Stimulated activated naive CD8-positive, alpha-beta T cell treated with anti-CD3 and anti-CD28 coated beads, Interleukin-15, amount 100 ng/mL, for 72 hours (primary cell): ENCODE results near the gene DNM1.

Source experiments
- ATAC-seq: fragments of 150-1000 bp; cut with Tn5 transposase; 2 replicates; pipeline ENCODE4 v1.10.0; 2021; ENCODE audit warnings: mild to moderate bottlenecking, moderate library complexity
- DNase-seq, 2 donors: peaks; one replicate each; pipeline ENCODE4 v3.0.0; 2021 to 2022
- H3K27ac Mint-ChIP-seq, 2 donors: one replicate each; pipeline ENCODE4 v1.8.0; 2022; ENCODE audit warnings: mild to moderate bottlenecking in 2 of 2, mixed read lengths in 2 of 2, moderate library complexity in 2 of 2
- H3K27me3 Mint-ChIP-seq: one replicate; pipeline ENCODE4 v1.8.0; 2022; ENCODE audit warnings: mixed read lengths
- H3K4me1 Mint-ChIP-seq: one replicate; pipeline ENCODE4 v1.8.0; 2022; ENCODE audit warnings: mild to moderate bottlenecking, mixed read lengths
- H3K4me3 Mint-ChIP-seq, 2 donors: one replicate each; pipeline ENCODE4 v1.8.0; 2022; ENCODE audit warnings: mild to moderate bottlenecking in 2 of 2, mixed read lengths in 2 of 2, moderate library complexity in 1 of 2
- H3K9me3 Mint-ChIP-seq, 2 donors: one replicate each; pipeline ENCODE4 v1.8.0; 2022; ENCODE audit warnings: mixed read lengths in 2 of 2

DNM1 gene

DNA sequence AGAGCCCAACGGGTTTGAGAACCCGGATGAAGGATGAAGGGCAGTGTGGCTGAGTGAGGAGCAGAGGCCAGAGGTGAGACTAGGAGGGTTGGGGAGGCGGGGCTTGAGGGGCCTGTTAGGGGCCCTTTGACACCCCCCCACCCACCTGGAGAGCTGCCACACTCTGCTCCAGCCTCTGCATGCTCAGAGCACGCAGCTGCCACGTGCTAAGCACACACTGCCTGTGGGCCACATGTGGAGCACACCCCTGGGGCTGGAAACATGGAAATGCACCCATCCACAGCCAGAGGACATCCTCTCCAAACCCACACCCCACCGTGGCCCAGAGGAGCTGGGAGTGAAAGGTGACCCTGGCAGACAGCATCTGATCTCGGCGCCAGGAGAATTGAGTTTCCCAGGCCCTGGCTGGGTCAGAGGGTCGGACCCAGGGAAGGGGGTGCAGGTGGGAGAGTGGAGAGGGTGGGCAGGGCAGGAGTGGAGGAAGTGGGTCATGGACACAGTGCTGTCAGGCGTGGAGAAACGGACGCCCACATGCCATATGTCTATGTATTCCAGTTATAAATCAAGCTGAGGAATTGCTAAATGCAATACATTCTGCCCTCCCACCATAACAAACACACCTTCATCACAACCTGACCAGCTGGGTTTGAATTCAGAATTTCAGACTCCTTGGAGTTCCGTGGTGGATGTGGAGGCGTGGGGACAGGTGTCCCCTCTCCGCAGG, 5.9 kb downstream of the DNM1 start:
- Mint-ChIP-seq H3K4me1 (peaks cover 5% of the 10 kb centered on the region), H3K4me3 (no peak overlapping the region), H3K9me3 (no peaks in the 10 kb centered on the region), H3K27ac (no peak overlapping the region), H3K27me3 (peaks cover 30% of the 10 kb centered on the region)
- DNase-seq (no peak), ATAC-seq (peak; percentile 29)

DNA sequence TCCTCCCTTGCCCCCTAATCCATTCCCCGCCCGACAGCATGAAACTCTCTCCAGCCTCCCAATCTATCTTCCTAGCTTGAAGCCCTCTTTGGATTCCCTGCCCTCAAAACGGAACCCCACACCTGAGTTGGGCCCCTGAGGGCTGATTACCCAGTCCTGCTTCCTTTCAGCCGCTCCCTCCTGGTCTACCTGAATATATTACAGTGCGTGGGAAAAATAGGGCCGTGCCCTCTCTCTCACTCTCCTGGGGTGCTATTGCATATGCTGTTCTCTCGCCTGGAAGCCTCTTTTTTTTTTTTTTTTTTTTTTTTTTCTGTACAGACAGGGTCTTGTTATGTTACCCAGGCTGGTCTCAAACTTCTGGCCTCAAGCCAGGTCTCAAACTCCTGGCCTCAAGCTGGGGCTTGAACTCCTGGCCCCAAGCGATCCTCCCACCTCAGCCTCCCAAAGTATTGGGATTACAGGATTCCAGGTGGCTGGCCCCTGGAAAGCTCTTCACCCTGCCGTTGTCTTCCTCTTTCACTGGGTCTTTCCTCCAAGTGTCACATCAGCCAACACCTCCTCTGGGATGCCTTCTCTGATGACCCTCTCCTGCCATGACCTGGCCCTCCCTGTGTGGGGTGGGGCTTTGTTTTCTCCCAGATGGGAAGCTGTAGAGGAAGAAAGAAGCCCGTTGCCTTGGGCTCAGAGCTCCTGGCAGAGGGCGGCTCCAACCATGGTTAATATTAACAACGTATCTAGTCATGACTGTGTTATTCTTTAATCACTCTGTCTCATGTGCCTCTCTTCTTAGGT, 8.2 kb downstream of the DNM1 start:
- Mint-ChIP-seq H3K4me1 (no peaks in the 10 kb centered on the region), H3K27ac (peak overlapping the region; percentile 4 to 77), H3K27me3 (peaks cover 11% of the 10 kb centered on the region), H3K9me3 (no peaks in the 10 kb centered on the region), H3K4me3 (no peak overlapping the region)
- ATAC-seq (no peak), DNase-seq (no peak)

GRCh38 chr9:128211981-128212281, 8.8 kb downstream of the DNM1 start:
- H3K27ac Mint-ChIP-seq: peak overlapping the region in 1 of 2 donors; percentile 4
- ATAC-seq: no peak
- peaks cover 8% of the 10 kb centered on the region for H3K27me3 Mint-ChIP-seq
- no peak overlapping the region for H3K4me3 Mint-ChIP-seq
- H3K4me1 Mint-ChIP-seq: no peaks in the 10 kb centered on the region
- H3K9me3 Mint-ChIP-seq: no peaks in the 10 kb centered on the region
- no peak for DNase-seq

DNA sequence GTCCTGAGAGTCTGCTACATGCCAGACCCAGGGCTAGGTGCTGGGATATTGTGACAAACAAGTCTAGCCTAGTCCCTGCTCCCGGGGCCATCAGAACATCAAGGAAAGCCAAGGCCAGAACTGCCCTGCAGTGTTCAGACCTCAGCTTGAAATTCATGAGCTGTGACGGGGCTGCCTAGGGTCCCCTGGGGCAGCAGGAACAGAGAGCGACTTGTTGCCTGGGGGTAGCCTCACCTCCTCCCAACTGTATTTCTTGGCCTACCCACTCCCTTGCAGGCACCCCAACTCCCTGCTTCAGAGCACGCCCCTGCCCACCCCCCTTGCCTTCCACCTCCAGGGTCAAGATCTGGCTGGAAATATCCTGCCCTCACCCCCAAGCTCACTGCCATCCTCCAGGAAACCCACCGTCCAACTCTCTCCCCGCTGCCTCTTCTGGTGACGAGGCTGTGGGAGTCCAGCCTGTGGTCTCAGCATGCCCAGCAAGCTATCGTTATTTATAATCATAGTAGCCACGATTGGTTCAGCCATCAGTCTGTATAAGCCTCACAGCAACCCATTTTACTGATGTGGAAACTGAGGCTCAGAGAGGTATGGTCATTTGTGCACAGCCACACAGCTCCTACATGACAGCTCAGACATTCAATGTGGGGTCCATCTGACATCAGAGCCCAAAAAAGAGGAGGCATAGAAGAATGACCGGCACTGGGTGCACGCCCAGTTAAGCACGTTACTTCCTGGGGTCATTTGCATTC, 10.7 kb downstream of the DNM1 start:
- DNase-seq (no peak), ATAC-seq (no peak)
- no peak overlapping the region for H3K27ac Mint-ChIP-seq
- no peak overlapping the region for H3K4me3 Mint-ChIP-seq
- peaks cover 8% of the 10 kb centered on the region for H3K27me3 Mint-ChIP-seq
- H3K9me3 Mint-ChIP-seq: no peaks in the 10 kb centered on the region
- peaks cover 11% of the 10 kb centered on the region for H3K4me1 Mint-ChIP-seq

DNA sequence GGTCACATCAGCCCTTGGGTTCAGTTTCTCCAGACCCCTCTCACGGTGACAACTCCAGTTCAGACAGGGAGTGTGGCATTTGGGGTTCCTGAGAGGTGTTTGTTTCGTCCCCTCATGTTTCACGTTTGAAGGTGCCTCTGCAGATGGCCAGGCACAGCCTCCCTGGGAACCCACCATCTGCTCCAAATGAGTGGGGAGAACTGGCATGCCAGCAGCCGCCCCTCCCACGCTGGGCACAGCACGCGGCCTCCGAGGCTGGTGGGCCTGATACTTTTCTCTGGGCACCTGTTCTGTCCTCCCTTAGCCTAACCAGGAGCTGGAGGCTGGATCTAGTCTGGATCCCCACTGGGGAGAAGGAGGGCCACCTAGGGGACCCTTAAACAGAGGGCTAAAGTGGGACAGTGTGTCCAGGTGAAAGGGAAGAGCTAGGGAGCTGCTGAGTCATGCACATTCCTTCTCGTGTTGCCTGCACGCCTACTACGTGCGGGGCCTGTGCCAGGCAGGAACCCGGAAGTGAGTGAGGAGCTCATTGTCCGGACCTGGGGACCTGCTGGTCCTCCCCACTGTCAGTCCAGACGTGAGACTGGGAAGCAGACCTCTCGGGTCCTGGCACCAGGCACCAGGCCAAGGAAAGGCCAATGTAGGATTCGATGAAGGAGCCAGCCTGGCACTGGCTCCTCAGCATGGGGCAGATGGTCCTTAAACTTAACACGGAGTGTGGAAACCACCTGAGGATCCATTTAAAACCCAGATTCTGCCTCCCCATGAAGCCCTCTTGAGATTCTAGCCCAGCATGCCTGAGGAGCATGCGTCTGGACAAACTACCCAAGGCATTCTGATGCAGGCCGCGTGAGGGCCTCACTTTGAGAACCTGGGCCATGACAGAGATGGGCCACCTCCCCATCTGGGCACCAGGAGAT, 11.7 kb downstream of the DNM1 start:
- no peak for ATAC-seq

DNA sequence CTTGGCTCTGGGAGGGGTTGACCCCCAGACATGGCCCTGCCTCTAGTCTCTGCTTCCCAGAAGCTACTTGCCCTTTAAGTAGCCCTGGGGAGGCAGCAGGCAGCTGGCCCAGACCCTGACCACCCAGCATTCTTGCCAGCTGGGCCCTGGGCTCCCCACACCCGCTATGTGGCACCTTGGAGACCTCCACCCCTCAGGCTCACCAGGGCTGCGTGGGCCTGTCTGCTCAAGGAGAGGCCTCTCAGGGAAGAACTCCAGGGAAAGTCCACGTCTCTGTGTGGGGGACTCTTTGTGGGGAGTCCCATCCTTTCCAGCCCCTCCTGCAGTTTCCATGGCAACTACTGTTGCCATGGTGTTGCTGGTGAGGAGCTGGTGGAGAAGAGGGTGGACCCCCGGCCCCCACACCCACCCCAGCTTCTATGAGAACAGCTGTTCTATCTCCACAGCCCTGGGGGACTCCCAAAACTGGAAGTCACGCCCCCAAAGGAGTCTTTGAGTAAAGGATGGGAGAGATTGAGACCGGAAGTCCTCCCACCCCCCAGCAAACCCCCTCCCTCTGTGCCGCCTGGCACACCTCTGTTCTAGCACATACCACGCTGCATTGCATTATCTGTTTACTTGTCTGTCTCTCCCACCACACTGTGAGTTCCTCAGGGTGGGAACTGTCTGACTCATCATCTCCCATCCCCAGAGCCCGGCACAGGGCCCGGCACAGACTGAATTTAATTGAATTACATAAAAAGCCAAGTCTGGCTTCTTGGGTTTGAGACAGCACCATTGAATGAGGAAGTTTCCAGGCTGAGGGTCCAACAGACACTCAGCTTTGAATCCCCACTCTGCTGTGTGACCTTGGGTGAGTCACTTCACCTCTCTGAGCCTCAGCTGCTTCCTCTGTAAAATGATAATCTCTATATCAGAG, 12.6 kb downstream of the DNM1 start:
- peaks cover 8% of the 10 kb centered on the region for H3K27me3 Mint-ChIP-seq
- H3K27ac Mint-ChIP-seq: peak overlapping the region in 1 of 2 donors; percentile 57
- no peak for ATAC-seq
- peaks cover 14% of the 10 kb centered on the region for H3K4me1 Mint-ChIP-seq
- H3K4me3 Mint-ChIP-seq: no peak overlapping the region
- no peak for DNase-seq
- no peaks in the 10 kb centered on the region for H3K9me3 Mint-ChIP-seq

More for the DNA sequence above, 11.7 kb downstream of the DNM1 start:
- H3K4me3 Mint-ChIP-seq: no peak overlapping the region
- H3K27ac Mint-ChIP-seq: no peak overlapping the region
- no peaks in the 10 kb centered on the region for H3K9me3 Mint-ChIP-seq
- peaks cover 8% of the 10 kb centered on the region for H3K27me3 Mint-ChIP-seq
- DNase-seq: no peak
- H3K4me1 Mint-ChIP-seq: peaks cover 14% of the 10 kb centered on the region

GRCh38 chr9:128216781-128217553, 13.8 kb downstream of the DNM1 start:
- peaks cover 14% of the 10 kb centered on the region for H3K4me1 Mint-ChIP-seq
- ATAC-seq (no peak), DNase-seq (no peak)
- no peak overlapping the region for H3K27ac Mint-ChIP-seq
- H3K9me3 Mint-ChIP-seq: no peaks in the 10 kb centered on the region
- no peak overlapping the region for H3K4me3 Mint-ChIP-seq
- peaks cover 3% of the 10 kb centered on the region for H3K27me3 Mint-ChIP-seq

GRCh38 chr9:128218172-128218517, 15.0 kb downstream of the DNM1 start:
- peak overlapping the region in 1 of 2 donors; percentile 29 for H3K27ac Mint-ChIP-seq
- peaks cover 14% of the 10 kb centered on the region for H3K4me1 Mint-ChIP-seq

DNA sequence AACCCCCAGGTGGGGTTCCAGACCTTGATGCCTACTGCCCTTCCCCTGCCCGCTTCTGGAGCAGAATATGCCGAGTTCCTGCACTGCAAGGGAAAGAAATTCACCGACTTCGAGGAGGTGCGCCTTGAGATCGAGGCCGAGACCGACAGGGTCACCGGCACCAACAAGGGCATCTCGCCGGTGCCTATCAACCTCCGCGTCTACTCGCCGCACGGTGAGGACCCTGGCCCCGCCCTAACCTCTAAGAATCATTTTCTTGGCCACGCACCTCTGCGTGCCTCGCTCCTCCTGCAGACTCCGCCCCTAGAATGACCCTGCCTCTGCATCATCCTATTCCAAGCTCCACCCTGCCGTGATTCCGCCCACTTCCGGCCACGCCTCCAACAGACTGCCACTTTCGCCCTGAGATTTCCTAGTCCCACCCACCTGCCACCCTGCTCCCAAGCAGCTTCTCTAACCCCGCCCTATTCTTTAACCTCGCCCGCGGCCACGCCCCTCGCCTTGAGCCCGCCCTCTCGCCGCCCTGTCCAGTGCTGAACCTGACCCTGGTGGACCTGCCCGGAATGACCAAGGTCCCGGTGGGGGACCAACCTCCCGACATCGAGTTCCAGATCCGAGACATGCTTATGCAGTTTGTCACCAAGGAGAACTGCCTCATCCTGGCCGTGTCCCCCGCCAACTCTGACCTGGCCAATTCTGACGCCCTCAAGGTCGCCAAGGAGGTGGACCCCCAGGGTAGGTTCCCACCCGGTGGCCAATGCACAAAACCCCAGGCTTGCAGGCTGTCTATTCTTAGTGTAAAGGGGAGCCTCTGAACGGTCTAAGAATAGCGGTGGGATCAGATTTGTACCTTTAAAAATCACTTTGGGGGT, 15.6 kb downstream of the DNM1 start:
- DNase-seq (peak; percentile 84 to 95), ATAC-seq (peak; percentile 96)
- H3K4me1 Mint-ChIP-seq: peaks cover 14% of the 10 kb centered on the region
- H3K27ac Mint-ChIP-seq: peak overlapping the region in 1 of 2 donors; percentile 29
- H3K9me3 Mint-ChIP-seq: no peaks in the 10 kb centered on the region
- peak overlapping the region; percentile 74 to 87 for H3K4me3 Mint-ChIP-seq
- no peaks in the 10 kb centered on the region for H3K27me3 Mint-ChIP-seq

More at GRCh38 chr9:128218172-128218517, 15.0 kb downstream of the DNM1 start:
- no peaks in the 10 kb centered on the region for H3K27me3 Mint-ChIP-seq
- no peaks in the 10 kb centered on the region for H3K9me3 Mint-ChIP-seq
- H3K4me3 Mint-ChIP-seq: peak overlapping the region; percentile 74 to 87
- ATAC-seq: no peak
- no peak for DNase-seq

DNA sequence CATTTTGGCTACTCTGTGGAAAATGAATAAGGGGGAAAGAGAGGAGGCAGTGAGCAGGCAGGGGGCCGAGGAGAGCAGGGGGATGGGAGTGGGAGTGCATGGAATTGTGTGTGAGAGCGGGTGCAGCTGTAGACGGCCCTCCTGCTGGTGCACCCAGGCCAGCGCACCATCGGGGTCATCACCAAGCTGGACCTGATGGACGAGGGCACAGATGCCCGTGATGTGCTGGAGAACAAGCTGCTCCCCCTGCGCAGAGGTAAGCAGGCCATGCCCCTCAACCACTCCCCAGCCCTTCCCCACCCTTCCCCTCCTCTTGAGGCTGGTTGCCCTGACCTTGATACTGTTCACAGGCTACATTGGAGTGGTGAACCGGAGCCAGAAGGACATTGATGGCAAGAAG, 16.7 kb downstream of the DNM1 start:
- Mint-ChIP-seq H3K27ac (no peak overlapping the region), H3K4me1 (peaks cover 14% of the 10 kb centered on the region), H3K27me3 (no peaks in the 10 kb centered on the region), H3K9me3 (no peaks in the 10 kb centered on the region), H3K4me3 (no peak overlapping the region)
- no peak for ATAC-seq
- no peak for DNase-seq

GRCh38 chr9:128222026-128222425, 18.8 kb downstream of the DNM1 start:
- Mint-ChIP-seq H3K27me3 (no peaks in the 10 kb centered on the region), H3K9me3 (no peaks in the 10 kb centered on the region), H3K4me1 (peaks cover 14% of the 10 kb centered on the region), H3K27ac (no peak overlapping the region), H3K4me3 (no peak overlapping the region)
- DNase-seq: no peak
- ATAC-seq: no peak

DNA sequence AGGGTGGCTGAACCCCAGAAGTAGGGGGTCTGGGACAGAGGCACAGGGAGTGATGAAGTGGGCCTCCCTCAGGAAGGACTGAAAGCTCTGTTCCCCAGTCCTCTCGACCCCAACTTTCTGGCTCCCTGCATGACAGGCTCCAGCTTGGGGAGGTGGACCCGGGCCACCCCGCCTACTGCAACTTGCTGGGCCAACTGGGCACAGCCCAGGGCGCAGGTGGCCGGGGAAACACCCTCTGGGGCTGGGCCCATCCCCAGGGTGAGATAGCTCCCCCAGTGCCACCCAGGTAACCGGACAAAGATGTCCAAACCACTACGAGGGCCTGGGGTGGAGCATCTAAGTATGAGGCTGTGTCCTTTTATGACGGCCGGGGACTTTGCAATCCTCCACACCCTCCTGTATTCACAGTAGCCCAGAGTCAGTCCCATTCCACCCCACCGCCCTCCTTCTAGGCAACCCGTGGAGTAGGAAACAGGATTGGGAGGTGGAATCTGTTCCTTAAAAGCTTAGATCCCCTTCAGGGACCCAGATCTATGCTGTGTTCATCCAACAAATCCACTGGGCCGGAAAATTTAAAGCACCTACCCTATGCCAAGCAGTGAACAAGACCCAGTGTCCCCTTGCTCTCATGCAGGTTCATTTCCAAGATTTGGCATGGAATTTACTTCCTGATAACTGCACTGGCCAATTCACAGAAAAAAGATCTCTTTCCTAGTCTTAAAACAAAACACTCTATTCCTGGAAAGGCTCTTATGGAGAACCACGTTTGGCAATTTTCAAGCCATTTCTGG, 19.9 kb downstream of the DNM1 start:
- Mint-ChIP-seq H3K27me3 (no peaks in the 10 kb centered on the region), H3K9me3 (no peaks in the 10 kb centered on the region), H3K4me3 (no peak overlapping the region), H3K27ac (no peak overlapping the region), H3K4me1 (peaks cover 12% of the 10 kb centered on the region)
- ATAC-seq (no peak), DNase-seq (no peak)
